Adrenal gland (tissue), 12 donors: ENCODE results near the gene SLC17A3. TPM values are rescaled to one million over a fixed set of nuclear protein-coding genes. Genes with fewer than 3 reads are reported as not detected.

Source experiments
- DNase-seq, 7 donors: peaks; one replicate each; pipeline ENCODE4 v3.0.0-alpha.2; 2019 to 2020
- H3K27ac ChIP-seq, 5 donors: fragments of 200-600 bp; sonication (generic) in 4 of 5; 1 replicate in 3 of 5; 2 replicates in 2 of 5; pipeline versions ENCODE4 v1.5.1 to v1.8.0; 2016 to 2020; ENCODE audit warnings: mild to moderate bottlenecking in 1 of 5
- H3K27me3 ChIP-seq: fragments of 200-600 bp; 2 replicates; pipeline ENCODE4 v1.8.0; 2021
- H3K36me3 ChIP-seq, 2 donors: fragments of 200-600 bp; replicated peaks in 1 of 2; 1 replicate in 1 of 2; 2 replicates in 1 of 2; pipeline versions ENCODE4 v1.5.1 to v1.8.0; 2018 to 2022
- H3K4me1 ChIP-seq, 2 donors: fragments of 200-600 bp; replicated peaks in 1 of 2; 1 replicate in 1 of 2; 2 replicates in 1 of 2; pipeline versions ENCODE4 v1.5.1 to v1.8.0; 2018 to 2021
- H3K4me3 ChIP-seq, 4 donors: fragments of 200-600 bp; sonication (generic) in 3 of 4; one replicate each; pipeline ENCODE4 v1.5.1; 2016 to 2018
- H3K9me3 ChIP-seq, 3 donors: fragments of 200-600 bp; sonication (generic) in 1 of 3; replicated peaks in 1 of 3; 1 replicate in 2 of 3; 2 replicates in 1 of 3; pipeline versions ENCODE4 v1.5.1 to v1.8.0; 2016 to 2021
- POLR2A ChIP-seq, 2 donors: fragments of 450-650 bp; IDR thresholded peaks; one replicate each; pipeline ENCODE4 v1.6.1; 2017; ENCODE audit warnings: antibody characterized with exemption in 2 of 2, mild to moderate bottlenecking in 2 of 2, moderate library complexity in 1 of 2
- WGBS, 4 donors: extraction: QIAGEN DNeasy Blood & Tissue Kit in 2 of 4; methylation state at CpG; one replicate each; pipeline versions ENCODE4 v1.1.5 to v1.1.7; 2013 to 2017; 5-methylcytosine and 5-hydroxymethylcytosine counted together
- intact Hi-C, 2 donors: fragments of 100-400 bp; cut with DNase I; formaldehyde crosslinking; loops; one replicate each; pipeline versions ENCODE4 v1.14.1 to v1.15.0; 2022 to 2023
- polyA plus RNA-seq, 3 donors: library from polyadenylated mRNA; stranded (reverse); fragments of 200-250 nt in 2 of 3; fragments of 350-450 nt in 1 of 3; fragmentation: Illumina TruSeq in 1 of 3; extraction: RNeasy Lipid Tissue Mini Kit (QIAGEN cat#74804) in 1 of 3; gene quantifications; one replicate each; pipeline ENCODE4 v1.2.3, GENCODE V29; 2013 to 2014
- total RNA-seq, 9 donors: library from RNA; depleted of rRNA in 4 of 9; stranded (reverse); fragments of >200 nt in 4 of 9; fragments of 120-200 nt in 1 of 9; fragmentation: NEBNext Ultra II Directional in 1 of 9; extraction: Animal tissue kit (Norgen Biotek cat#: 25700) in 1 of 9; gene quantifications; one replicate each; pipeline versions ENCODE4 v1.1.0 to v1.2.4, GENCODE V29; 2013 to 2023
- TF ChIP-seq, protein P1 (sequence below), 6 experiments: fragments of 450-650 bp in 4 of 6; fragments of 200-600 bp in 2 of 6; sonication (generic) in 1 of 6; IDR thresholded peaks; 1 replicate in 5 of 6; 2 replicates in 1 of 6; pipeline versions ENCODE4 v1.5.1 to v1.8.0; 2016 to 2021; ENCODE audit warnings: antibody characterized with exemption in 6 of 6, mild to moderate bottlenecking in 2 of 6, moderate library complexity in 1 of 6
- donor health status: healthy with polysubstance abuse.
- donor health status: Bipolar disorder and iron deficiency.
- donor health status: DM: yes; HTN: yes; CAD: no.
- donor health status: DM: no; HTN: no; CAD: no.
- donor health status: DM: no; HTN: no; CAD: no.
- donor health status: DM: yes; HTN: yes; CAD: no.

The SLC17A3 gene
- total and polyA plus RNA-seq, 12 donors, result 0.20 to 2.1 (median 0.77) TPM; not detected in 1

DNA sequence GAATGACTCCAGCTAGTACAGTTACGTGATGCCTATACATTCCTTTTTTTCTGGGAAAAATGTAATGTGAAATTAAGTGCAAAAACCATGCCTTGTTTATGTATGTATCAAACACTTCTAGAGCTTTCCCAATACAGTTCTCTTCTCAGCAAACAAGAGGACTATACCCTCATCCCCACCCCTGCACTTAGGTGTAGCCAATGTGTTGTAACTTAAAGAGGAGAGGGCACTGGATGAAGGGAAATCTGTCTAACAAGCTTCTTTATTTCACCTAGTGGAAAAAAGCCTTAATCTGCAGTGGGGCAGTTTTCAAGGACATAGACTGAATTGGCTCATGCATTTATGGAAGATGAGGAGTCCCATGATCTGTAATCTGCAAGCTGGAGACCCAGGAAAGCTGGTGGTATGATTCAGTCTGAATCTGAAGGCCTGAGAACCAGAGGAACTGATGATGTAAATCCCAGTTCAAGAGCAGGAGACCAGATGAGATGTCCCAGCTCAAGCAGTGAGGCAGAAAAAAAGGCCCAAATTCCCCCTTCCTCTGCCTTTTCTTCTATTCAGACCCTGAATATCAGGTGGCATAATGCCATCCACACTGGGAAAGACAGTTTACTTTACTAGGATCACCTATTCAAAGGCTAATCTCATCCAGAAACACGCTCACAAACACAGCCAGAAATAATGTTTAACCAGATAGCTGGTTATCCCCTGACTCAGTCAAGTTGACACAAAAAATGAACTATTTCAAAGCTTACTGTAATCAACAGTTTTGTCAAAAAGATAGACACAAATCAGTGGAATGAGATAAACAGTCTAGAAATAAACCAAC is 25.8 kb upstream of the SLC17A3 start:
- intact Hi-C loops, result no loop called here
- H3K27me3 ChIP-seq, result no peaks in the 10 kb centered on the region
- H3K4me3 ChIP-seq, result no peak overlapping the region
- no peaks in the 10 kb centered on the region for H3K9me3 ChIP-seq
- peak in 3 of 7 donors; percentile 11 to 26 (median 20) for DNase-seq
- peak overlapping the region in 1 of 5 donors; percentile 40 for H3K27ac ChIP-seq
- no peak for TF ChIP-seq POLR2A (IDR thresholded peaks at IDR 0.05)
- TF ChIP-seq, protein P1, sequence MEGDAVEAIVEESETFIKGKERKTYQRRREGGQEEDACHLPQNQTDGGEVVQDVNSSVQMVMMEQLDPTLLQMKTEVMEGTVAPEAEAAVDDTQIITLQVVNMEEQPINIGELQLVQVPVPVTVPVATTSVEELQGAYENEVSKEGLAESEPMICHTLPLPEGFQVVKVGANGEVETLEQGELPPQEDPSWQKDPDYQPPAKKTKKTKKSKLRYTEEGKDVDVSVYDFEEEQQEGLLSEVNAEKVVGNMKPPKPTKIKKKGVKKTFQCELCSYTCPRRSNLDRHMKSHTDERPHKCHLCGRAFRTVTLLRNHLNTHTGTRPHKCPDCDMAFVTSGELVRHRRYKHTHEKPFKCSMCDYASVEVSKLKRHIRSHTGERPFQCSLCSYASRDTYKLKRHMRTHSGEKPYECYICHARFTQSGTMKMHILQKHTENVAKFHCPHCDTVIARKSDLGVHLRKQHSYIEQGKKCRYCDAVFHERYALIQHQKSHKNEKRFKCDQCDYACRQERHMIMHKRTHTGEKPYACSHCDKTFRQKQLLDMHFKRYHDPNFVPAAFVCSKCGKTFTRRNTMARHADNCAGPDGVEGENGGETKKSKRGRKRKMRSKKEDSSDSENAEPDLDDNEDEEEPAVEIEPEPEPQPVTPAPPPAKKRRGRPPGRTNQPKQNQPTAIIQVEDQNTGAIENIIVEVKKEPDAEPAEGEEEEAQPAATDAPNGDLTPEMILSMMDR (IDR thresholded peaks at IDR 0.05), result no peak
- WGBS, 4 donors, result 85 to 91% (median 89%) methylated on average over 2 of the region's 2 CpGs
- H3K36me3 ChIP-seq, result no peaks in the 10 kb centered on the region
- no peaks in the 10 kb centered on the region for H3K4me1 ChIP-seq

GRCh38 chr6:25899123-25899522 is 25.1 kb upstream of the SLC17A3 start:
- Histone ChIP-seq H3K27me3 (no peaks in the 10 kb centered on the region), H3K27ac (no peak overlapping the region), H3K4me1 (no peaks in the 10 kb centered on the region), H3K4me3 (no peak overlapping the region), H3K9me3 (no peaks in the 10 kb centered on the region), H3K36me3 (no peaks in the 10 kb centered on the region)
- no peak for TF ChIP-seq POLR2A (IDR thresholded peaks at IDR 0.05)
- TF ChIP-seq, protein P1 (IDR thresholded peaks at IDR 0.05), result no peak
- intact Hi-C loops, result no loop called here
- DNase-seq, result no peak
- 59 to 85% (median 78%) methylated on average over 2 of the region's 2 CpGs for WGBS, 4 donors

GRCh38 chr6:25898289-25898977 is 24.4 kb upstream of the SLC17A3 start:
- Histone ChIP-seq H3K4me1 (no peaks in the 10 kb centered on the region), H3K4me3 (no peak overlapping the region), H3K27ac (no peak overlapping the region), H3K36me3 (no peaks in the 10 kb centered on the region), H3K9me3 (no peaks in the 10 kb centered on the region), H3K27me3 (no peaks in the 10 kb centered on the region)
- 85 to 89% (median 86%) methylated on average over 5 of the region's 5 CpGs for WGBS, 4 donors
- intact Hi-C loops, result no loop called here
- TF ChIP-seq POLR2A (IDR thresholded peaks at IDR 0.05), result no peak
- DNase-seq, result no peak

- no peak for DNase-seq
- H3K36me3 ChIP-seq, result no peaks in the 10 kb centered on the region
- intact Hi-C loops, result no loop called here
- no peaks in the 10 kb centered on the region for H3K4me1 ChIP-seq
- WGBS, 4 donors, result 66 to 87% (median 82%) methylated on average over 3 of the region's 3 CpGs
- H3K27ac ChIP-seq, result no peak overlapping the region
- no peaks in the 10 kb centered on the region for H3K27me3 ChIP-seq
- H3K9me3 ChIP-seq, result no peaks in the 10 kb centered on the region
- H3K4me3 ChIP-seq, result no peak overlapping the region
- TF ChIP-seq, protein P1 (IDR thresholded peaks at IDR 0.05), result no peak
- TF ChIP-seq POLR2A (IDR thresholded peaks at IDR 0.05), result no peak
Measured at GRCh38 chr6:25896252-25896651, 22.2 kb upstream of the SLC17A3 start.
